Neural cell (in vitro differentiated cells): ENCODE measurements around the gene VANGL1.
"Not testable (repeated sequence)": the region's sequence is repeated elsewhere in the genome, so short reads cannot be mapped to it uniquely, and the experiment has no call there.

Source experiments
- CTCF ChIP-seq: fragments of 450-650 bp; IDR thresholded peaks from 2 replicates; pipeline ENCODE4 v1.5.1; 2014; ENCODE audit warnings: antibody characterized with exemption, mild to moderate bottlenecking, moderate library complexity; ENCODE audit not compliant: poor library complexity, severe bottlenecking
- EZH2 ChIP-seq: fragments of 200-600, 300-800 bp; shearing (Covaris generic), sonication (generic); IDR thresholded peaks from 2 replicates; pipeline ENCODE4 v1.6.1; 2014; ENCODE audit warnings: antibody characterized with exemption, low read length, borderline replicate concordance, mild to moderate bottlenecking; ENCODE audit not compliant: insufficient read depth, poor library complexity, severe bottlenecking

DNA sequence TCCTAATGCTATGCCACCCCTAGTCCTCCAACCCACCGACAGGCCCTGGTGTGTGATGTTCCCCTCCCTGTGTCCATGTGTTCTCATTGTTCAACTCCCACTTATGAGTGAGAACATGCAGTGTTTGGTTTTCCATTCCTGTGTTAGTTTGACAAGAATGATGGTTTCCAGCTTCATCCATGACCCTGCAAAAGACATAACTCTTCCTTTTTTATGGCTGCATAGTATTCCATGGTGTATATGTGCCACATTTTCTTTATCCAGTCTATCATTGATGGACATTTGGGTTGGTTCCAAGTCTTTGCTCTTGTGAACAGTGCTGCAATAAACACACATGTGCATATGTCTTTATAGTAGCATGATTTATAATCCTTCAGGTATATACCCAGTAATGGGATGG lies 8.2 kb upstream of the VANGL1 start:
- not testable (repeated sequence) for TF ChIP-seq CTCF, EZH2
